Activated CD8-positive, alpha-beta T cell treated with anti-CD3 and anti-CD28 coated beads for 36 hours (primary cell): Measurements from ENCODE around the gene KCNG1. TPM values are rescaled to one million over a fixed set of nuclear protein-coding genes. Genes with fewer than 3 reads are reported as not detected.

Experiments
- ATAC-seq: fragments of 200-7000 bp; cut with Tn5 transposase; one replicate; pipeline ENCODE4 v1.10.0; 2021; ENCODE audit warnings: mild to moderate bottlenecking, moderate library complexity
- CTCF ChIA-PET: fragments of 350-600 bp; sonication (Branson Sonifier 250); formaldehyde crosslinking; loops from one replicate; lab custom pipeline; 2021; ENCODE audit warnings: antibody characterized with exemption; lab: Charles Lee
- POLR2A ChIA-PET: fragments of 350-600 bp; sonication (Branson Sonifier 250); formaldehyde crosslinking; loops from one replicate; lab custom pipeline; 2021; ENCODE audit warnings: antibody characterized with exemption; lab: Charles Lee
- DNase-seq: peaks from one replicate; pipeline ENCODE4 v3.0.0-alpha.2; 2020
- H3K27ac Mint-ChIP-seq: one replicate; pipeline ENCODE4 v1.8.0; 2021; ENCODE audit warnings: mild to moderate bottlenecking, mixed read lengths
- H3K27me3 Mint-ChIP-seq: one replicate; pipeline ENCODE4 v1.8.0; 2021; ENCODE audit warnings: mixed read lengths
- H3K36me3 Mint-ChIP-seq: one replicate; pipeline ENCODE4 v1.8.0; 2021; ENCODE audit warnings: low read depth, mixed read lengths
- H3K4me1 Mint-ChIP-seq: one replicate; pipeline ENCODE4 v1.8.0; 2021; ENCODE audit warnings: low read depth, mixed read lengths
- H3K4me3 Mint-ChIP-seq: one replicate; pipeline ENCODE4 v1.8.0; 2021; ENCODE audit warnings: mild to moderate bottlenecking, moderate library complexity, mixed read lengths
- H3K9me3 Mint-ChIP-seq: one replicate; pipeline ENCODE4 v1.8.0; 2021; ENCODE audit warnings: mixed read lengths
- intact Hi-C: fragments of 100-400 bp; cut with micrococcal nuclease; formaldehyde crosslinking; loops from one replicate; pipeline ENCODE4 v1.10.0; 2022
- total RNA-seq, 2 experiments: library from RNA; stranded (reverse); gene quantifications; one replicate each; pipeline ENCODE4 v1.2.3, GENCODE V29; 2021
- TF ChIP-seq, protein P1 (sequence below): fragments of 200-600 bp; IDR thresholded peaks from one replicate; pipeline ENCODE4 v1.8.0; 2022; ENCODE audit warnings: antibody characterized with exemption, mild to moderate bottlenecking

Gene KCNG1
- total RNA-seq, 2 experiments from 2014 or later, result 1.8 TPM

DNA sequence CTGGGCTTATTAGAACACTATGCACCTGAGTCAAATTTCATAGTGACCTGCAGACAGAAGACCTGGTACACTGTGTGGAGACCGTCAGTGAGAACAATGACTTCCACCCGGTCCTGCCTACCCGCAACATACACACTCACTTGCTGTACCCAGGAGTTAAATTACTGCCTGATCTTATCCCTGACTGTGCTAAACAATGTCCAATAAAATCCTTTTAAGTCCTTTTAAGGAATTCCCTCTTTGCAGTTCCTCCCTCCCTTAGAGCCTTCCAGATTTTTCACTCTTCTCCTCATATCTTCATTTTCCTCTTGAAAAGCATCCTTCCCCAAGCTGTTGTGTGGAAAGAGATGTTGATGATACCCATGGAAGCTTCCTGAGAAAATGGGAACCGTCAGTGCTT is 3.4 kb upstream of the KCNG1 start:
- POLR2A ChIA-PET, result no interaction called here
- Mint-ChIP-seq H3K36me3 (no peaks in the 10 kb centered on the region), H3K9me3 (no peaks in the 10 kb centered on the region), H3K4me3 (no peak overlapping the region), H3K4me1 (peaks cover 11% of the 10 kb centered on the region), H3K27me3 (peaks cover 66% of the 10 kb centered on the region), H3K27ac (no peak overlapping the region)
- TF ChIP-seq, protein P1, sequence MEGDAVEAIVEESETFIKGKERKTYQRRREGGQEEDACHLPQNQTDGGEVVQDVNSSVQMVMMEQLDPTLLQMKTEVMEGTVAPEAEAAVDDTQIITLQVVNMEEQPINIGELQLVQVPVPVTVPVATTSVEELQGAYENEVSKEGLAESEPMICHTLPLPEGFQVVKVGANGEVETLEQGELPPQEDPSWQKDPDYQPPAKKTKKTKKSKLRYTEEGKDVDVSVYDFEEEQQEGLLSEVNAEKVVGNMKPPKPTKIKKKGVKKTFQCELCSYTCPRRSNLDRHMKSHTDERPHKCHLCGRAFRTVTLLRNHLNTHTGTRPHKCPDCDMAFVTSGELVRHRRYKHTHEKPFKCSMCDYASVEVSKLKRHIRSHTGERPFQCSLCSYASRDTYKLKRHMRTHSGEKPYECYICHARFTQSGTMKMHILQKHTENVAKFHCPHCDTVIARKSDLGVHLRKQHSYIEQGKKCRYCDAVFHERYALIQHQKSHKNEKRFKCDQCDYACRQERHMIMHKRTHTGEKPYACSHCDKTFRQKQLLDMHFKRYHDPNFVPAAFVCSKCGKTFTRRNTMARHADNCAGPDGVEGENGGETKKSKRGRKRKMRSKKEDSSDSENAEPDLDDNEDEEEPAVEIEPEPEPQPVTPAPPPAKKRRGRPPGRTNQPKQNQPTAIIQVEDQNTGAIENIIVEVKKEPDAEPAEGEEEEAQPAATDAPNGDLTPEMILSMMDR, result no peak
- intact Hi-C loops, result no loop called here
- no peak for ATAC-seq
- no peak for DNase-seq
- CTCF ChIA-PET, result interaction anchor here (1.2 to 1.8 kb wide), 3 partner anchors 10 to 45 kb away, joined by 3 to 13 read pairs (median 7); no protein-coding TSS in a partner anchor

DNA sequence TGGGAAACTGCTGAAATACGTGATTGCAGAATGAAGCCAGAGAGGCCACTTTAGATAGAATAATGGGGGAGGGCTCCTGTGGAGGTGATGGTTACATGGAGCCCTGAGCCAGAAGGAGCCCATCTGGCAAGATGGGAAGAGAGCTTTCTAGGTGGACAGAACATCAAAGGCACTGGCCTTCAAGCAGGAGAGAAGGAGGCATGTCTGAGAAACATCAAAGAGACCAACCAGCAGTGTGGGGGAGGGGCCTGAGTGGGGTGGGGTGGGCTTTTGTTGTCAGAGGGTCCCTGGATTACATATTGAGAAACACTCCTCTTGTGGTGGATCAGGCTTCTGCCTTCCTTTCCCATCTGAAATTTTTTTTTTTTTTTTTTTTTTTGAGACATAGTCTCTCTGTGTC is 1.9 kb upstream of the KCNG1 start:
- intact Hi-C loops, result no loop called here
- Mint-ChIP-seq H3K36me3 (no peaks in the 10 kb centered on the region), H3K9me3 (no peaks in the 10 kb centered on the region), H3K27me3 (peaks cover 70% of the 10 kb centered on the region), H3K27ac (no peak overlapping the region), H3K4me1 (peaks cover 11% of the 10 kb centered on the region), H3K4me3 (no peak overlapping the region)
- TF ChIP-seq, protein P1, result no peak
- ATAC-seq (no peak), DNase-seq (no peak)
- ChIA-PET CTCF (interaction anchor here (1.5 kb wide), 1 partner anchor 9 kb away, joined by 7 read pairs; no protein-coding TSS in a partner anchor), POLR2A (interaction anchor here (0.7 kb wide), 1 partner anchor 9 kb away, joined by 3 read pairs; no protein-coding TSS in a partner anchor)

DNA sequence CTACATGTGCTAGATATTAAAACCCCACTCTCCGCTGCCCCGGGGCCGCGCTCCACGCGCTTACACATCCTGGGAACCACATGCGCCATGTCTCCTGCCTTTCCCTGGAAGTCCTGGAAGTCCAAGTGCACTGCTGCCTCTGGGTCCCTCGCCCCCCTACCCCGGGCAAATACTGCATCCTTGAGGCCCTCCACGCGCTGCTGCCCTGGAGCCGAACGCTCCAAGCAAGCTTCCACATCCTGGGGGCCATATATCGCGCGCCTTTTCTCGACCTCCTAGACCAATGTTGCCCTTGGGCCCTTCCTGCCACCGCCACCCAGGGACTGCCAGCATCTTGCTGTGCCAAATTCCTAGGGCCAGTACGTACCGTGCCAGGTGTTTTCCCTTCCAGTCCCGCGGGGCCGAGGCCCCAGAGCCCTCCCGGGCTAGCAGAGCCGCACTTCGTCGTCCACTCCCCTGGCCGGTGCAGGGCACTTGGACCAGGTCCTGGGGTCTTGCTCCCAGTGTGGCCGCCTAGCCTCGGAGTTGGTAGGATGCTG is 779 bp upstream of the KCNG1 start:
- TF ChIP-seq, protein P1, result no peak
- ChIA-PET CTCF (no interaction called here), POLR2A (interaction anchor here (1.0 kb wide), 1 partner anchor 8 kb away, joined by 3 read pairs; no protein-coding TSS in a partner anchor)
- Mint-ChIP-seq H3K27ac (no peak overlapping the region), H3K36me3 (no peaks in the 10 kb centered on the region), H3K4me3 (peak overlapping the region; percentile 54), H3K9me3 (no peaks in the 10 kb centered on the region), H3K4me1 (peaks cover 11% of the 10 kb centered on the region), H3K27me3 (peaks cover 65% of the 10 kb centered on the region)
- intact Hi-C loops, result no loop called here
- ATAC-seq (no peak), DNase-seq (no peak)

DNA sequence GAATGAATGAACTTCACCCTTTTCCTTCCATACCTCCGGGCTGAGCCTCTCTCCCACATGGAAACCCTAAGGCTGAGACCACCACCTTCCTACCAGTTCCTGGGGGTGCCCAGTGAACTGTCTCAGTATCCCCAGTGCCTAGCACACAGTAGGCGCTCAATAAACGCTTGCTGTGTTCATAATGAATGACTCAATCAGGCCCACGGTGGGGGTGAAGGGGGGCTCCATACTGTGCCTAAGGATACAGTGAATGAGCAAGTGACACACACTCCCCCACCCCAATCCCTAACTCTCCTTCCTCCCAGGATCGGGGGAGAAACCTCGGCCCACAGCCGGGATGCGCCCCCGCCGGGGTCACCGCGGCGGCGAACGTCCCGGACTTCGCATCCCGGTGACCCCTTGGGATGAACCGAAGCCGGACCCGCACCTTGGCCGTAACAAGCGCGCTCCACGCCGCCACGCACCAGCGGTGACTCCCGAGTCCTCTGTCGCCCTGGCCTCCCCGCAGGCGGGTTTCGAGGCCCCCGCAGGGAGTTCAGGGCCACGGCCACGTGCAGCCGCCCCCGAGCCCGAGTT is 592 bp downstream of the KCNG1 start:
- intact Hi-C loops, result no loop called here
- no peak for DNase-seq
- no peaks in the 10 kb centered on the region for H3K9me3 Mint-ChIP-seq
- no peak overlapping the region for H3K27ac Mint-ChIP-seq
- peaks cover 11% of the 10 kb centered on the region for H3K4me1 Mint-ChIP-seq
- no peaks in the 10 kb centered on the region for H3K36me3 Mint-ChIP-seq
- TF ChIP-seq, protein P1, result no peak
- ATAC-seq, result peak; percentile 7
- CTCF ChIA-PET, result no interaction called here
- H3K27me3 Mint-ChIP-seq, result peaks cover 58% of the 10 kb centered on the region
- POLR2A ChIA-PET, result no interaction called here
- H3K4me3 Mint-ChIP-seq, result peak overlapping the region; percentile 58
